Fibroblast of lung (primary cell): ENCODE results near the gene DEPP1. TPM values are rescaled to one million over a fixed set of nuclear protein-coding genes. Genes with fewer than 3 reads are reported as not detected.

ENCODE experiments used
- DNase-seq, 2 donors: peaks; one replicate each; pipeline versions ENCODE4 v3.0.0 to v3.0.0-alpha.2; 2010; ENCODE audit warnings: low read depth in 2 of 2
- H2AFZ ChIP-seq: 2 replicates; pipeline ENCODE4 v1.5.1; 2012; ENCODE audit warnings: low read length, control low read depth, inconsistent platforms
- H3K27ac ChIP-seq: 2 replicates; pipeline ENCODE4 v1.5.1; 2011; ENCODE audit warnings: low read length, control low read depth; ENCODE audit not compliant: insufficient read depth
- H3K27me3 ChIP-seq: 2 replicates; pipeline ENCODE4 v1.5.1; 2011; ENCODE audit warnings: mild to moderate bottlenecking, low read length; ENCODE audit not compliant: control insufficient read depth, insufficient read depth
- H3K36me3 ChIP-seq: 2 replicates; pipeline ENCODE4 v1.5.1; 2011; ENCODE audit warnings: low read length; ENCODE audit not compliant: control insufficient read depth, insufficient read depth
- H3K4me1 ChIP-seq: 2 replicates; pipeline ENCODE4 v1.5.1; 2011; ENCODE audit warnings: low read length; ENCODE audit not compliant: control insufficient read depth, insufficient read depth; ENCODE audit errors: extremely low read depth
- H3K4me2 ChIP-seq: 2 replicates; pipeline ENCODE4 v1.5.1; 2011; ENCODE audit warnings: low read length, control low read depth; ENCODE audit not compliant: insufficient read depth; ENCODE audit errors: extremely low read depth
- H3K4me3 ChIP-seq, 4 experiments: fragments of 200-600 bp in 1 of 4; sonication (generic) in 1 of 4; replicated peaks in 1 of 4; 2 replicates each; pipeline ENCODE4 v1.5.1; 2011 to 2016; ENCODE audit warnings: low read length in 4 of 4, low read depth in 3 of 4, mild to moderate bottlenecking in 3 of 4, control low read depth in 2 of 4, inconsistent platforms in 1 of 4, mixed read lengths in 1 of 4; ENCODE audit not compliant: insufficient read depth in 1 of 4; ENCODE audit errors: control extremely low read depth in 1 of 4
- H3K79me2 ChIP-seq: 2 replicates; pipeline ENCODE4 v1.5.1; 2012; ENCODE audit warnings: mild to moderate bottlenecking, low read length, inconsistent platforms; ENCODE audit not compliant: control insufficient read depth, insufficient read depth
- H3K9ac ChIP-seq: 2 replicates; pipeline ENCODE4 v1.5.1; 2011; ENCODE audit warnings: mild to moderate bottlenecking, low read length, control low read depth; ENCODE audit not compliant: insufficient read depth
- H3K9me3 ChIP-seq: 2 replicates; pipeline ENCODE4 v1.5.1; 2012; ENCODE audit warnings: low read depth, low read length; ENCODE audit not compliant: control insufficient read depth, insufficient read depth
- H4K20me1 ChIP-seq: 2 replicates; pipeline ENCODE4 v1.5.1; 2011; ENCODE audit warnings: low read length; ENCODE audit not compliant: control insufficient read depth, insufficient read depth; ENCODE audit errors: extremely low read depth
- CTCF ChIP-seq, 2 donors: IDR thresholded peaks in 1 of 2; conservative IDR thresholded peaks in 1 of 2; 1 replicate in 1 of 2; 2 replicates in 1 of 2; pipeline ENCODE4 v1.5.1; 2011 to 2012; ENCODE audit warnings: low read length in 2 of 2, control low read depth in 1 of 2, inconsistent platforms in 1 of 2, low read depth in 1 of 2, mild to moderate bottlenecking in 1 of 2
- EZH2 ChIP-seq: IDR thresholded peaks from 2 replicates; pipeline ENCODE4 v1.5.1; 2012; ENCODE audit warnings: low read length, control low read depth, mild to moderate bottlenecking; ENCODE audit errors: missing control alignments
- polyA plus RNA-seq, 2 donors: library from polyadenylated mRNA; depleted of rRNA in 1 of 2; stranded (reverse) in 1 of 2; unstranded in 1 of 2; fragments of >200 nt; gene quantifications; 2 replicates each; pipeline ENCODE4 v1.2.1, GENCODE V29; 2011 to 2012; ENCODE audit warnings: missing spikeins in 1 of 2
- total RNA-seq: library from RNA; depleted of rRNA; stranded (reverse); fragments of >200 nt; gene quantifications from 2 replicates; pipeline ENCODE4 v1.2.1, GENCODE V29; 2014

The DEPP1 gene
- total and polyA plus RNA-seq, 2 donors (not counting 1 experiment from before 2014, with no cell fraction given) = 30.3 to 120 TPM

DNA sequence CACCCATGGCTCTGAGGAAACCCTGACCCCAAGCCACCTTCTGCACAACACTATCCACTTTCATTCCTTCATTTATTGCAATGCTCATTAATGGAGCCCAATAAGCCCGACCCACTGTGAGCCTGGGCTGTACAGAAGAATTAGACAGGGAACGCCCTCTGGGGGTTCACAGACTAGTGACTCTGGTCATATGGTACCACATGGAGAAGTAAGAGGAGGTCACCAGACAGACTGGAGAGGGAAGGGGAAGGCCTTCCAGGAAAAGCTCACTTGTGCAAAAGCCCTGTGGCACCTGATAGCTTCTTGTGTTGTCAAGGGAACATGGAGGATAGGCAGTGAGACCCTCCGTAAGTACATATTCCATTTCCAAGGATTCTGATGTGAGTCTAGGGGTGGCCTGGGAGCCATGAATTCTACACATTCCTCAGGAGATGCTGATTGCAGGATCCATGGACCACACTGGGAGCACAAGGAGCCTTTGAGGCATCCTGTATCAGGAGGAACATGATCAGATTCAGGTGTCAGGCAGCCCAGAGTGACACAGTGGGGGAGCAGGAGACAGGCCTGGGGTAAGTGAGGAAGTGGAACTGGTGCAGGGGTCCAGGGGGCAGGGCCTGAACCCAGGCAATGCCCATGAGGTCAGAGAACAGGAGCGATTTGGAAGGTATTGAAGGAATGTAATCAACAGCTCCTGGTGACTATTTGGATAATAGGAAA, 47.5 kb downstream of the DEPP1 start:
- H3K79me2 ChIP-seq = no peaks in the 10 kb centered on the region
- H3K4me1 ChIP-seq = no peaks in the 10 kb centered on the region
- H4K20me1 ChIP-seq = no peaks in the 10 kb centered on the region
- H3K27me3 ChIP-seq = no peaks in the 10 kb centered on the region
- no peak overlapping the region for H3K4me2 ChIP-seq
- no peaks in the 10 kb centered on the region for H3K9me3 ChIP-seq
- DNase-seq = no peak
- no peak overlapping the region for H3K27ac ChIP-seq
- no peak overlapping the region for H2AFZ ChIP-seq
- no peak overlapping the region for H3K4me3 ChIP-seq
- TF ChIP-seq EZH2 (peak; percentile 51), CTCF (conservative IDR thresholded peaks at IDR 0.05 in 1 of 2, IDR thresholded peaks at IDR 0.05 in 1 of 2; ENCODE audit: low read depth in 1 of 2, low read length in 2 of 2) (no peak)
- H3K9ac ChIP-seq = no peak overlapping the region
- H3K36me3 ChIP-seq = no peaks in the 10 kb centered on the region

DNA sequence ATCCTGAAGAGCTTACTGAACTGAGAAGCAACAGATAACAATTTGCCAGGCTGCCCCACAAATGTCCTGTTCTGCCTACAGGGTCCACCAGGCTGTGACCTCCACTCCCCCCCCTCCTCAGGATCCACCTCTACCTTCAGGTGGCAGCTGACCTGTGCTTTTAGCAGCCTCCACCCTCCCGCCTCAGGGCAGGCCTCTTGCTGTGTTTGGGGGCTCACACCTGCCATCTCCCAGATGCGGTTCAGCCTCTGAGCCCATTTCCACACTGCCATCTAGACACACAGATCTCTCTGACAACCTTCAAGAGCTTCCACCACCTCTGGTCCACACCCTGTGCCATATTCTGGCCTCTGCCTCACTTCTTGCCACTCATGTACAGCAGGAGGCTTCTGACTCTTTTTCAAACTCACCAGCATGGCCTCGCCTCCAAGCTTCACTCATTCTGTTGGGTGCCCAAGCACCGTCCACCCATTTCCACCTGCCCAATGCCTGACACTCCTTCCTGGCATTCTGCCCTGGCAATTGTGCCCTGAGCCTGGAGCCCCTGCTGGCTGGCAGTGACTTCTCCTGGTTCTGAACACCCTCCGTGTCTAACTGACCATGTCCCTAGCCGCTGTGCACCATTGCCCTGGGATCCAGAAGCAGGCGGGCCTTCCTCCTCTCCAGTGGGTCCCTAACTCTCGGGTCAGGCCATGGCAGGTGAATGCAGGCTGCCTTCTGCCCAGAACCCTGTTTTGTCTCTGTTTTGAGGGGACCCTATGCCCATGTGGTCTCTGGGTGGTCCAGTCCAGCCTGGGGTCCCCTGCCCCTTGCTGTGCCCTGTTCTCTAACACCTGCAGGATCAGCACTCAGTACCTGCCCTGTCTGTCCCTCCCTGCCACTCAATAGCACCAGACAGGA, 49.0 kb downstream of the DEPP1 start:
- Histone ChIP-seq H3K79me2 (no peaks in the 10 kb centered on the region), H3K4me3 (no peak overlapping the region), H3K27ac (no peak overlapping the region), H3K27me3 (peaks cover 2% of the 10 kb centered on the region), H2AFZ (no peak overlapping the region), H4K20me1 (no peaks in the 10 kb centered on the region), H3K4me2 (no peak overlapping the region), H3K36me3 (no peaks in the 10 kb centered on the region), H3K9ac (no peak overlapping the region), H3K4me1 (no peaks in the 10 kb centered on the region), H3K9me3 (no peaks in the 10 kb centered on the region)
- DNase-seq = no peak
- TF ChIP-seq CTCF (conservative IDR thresholded peaks at IDR 0.05 in 1 of 2, IDR thresholded peaks at IDR 0.05 in 1 of 2; ENCODE audit: low read depth in 1 of 2, low read length in 2 of 2) (no peak), EZH2 (no peak)

GRCh38 chr10:44928462-44928861, 50.1 kb downstream of the DEPP1 start:
- Histone ChIP-seq H3K27ac (no peak overlapping the region), H3K27me3 (peaks cover 2% of the 10 kb centered on the region), H2AFZ (no peak overlapping the region), H3K4me2 (no peak overlapping the region), H3K9me3 (no peaks in the 10 kb centered on the region), H3K36me3 (no peaks in the 10 kb centered on the region), H3K79me2 (no peaks in the 10 kb centered on the region), H3K4me3 (no peak overlapping the region), H3K4me1 (no peaks in the 10 kb centered on the region), H4K20me1 (no peaks in the 10 kb centered on the region), H3K9ac (no peak overlapping the region)
- no peak for TF ChIP-seq CTCF (conservative IDR thresholded peaks at IDR 0.05 in 1 of 2, IDR thresholded peaks at IDR 0.05 in 1 of 2; ENCODE audit: low read depth in 1 of 2, low read length in 2 of 2)
- TF ChIP-seq EZH2 = no peak
- no peak for DNase-seq
